HepG2 (cell line): ENCODE data around the gene ZNF653. TPM values are rescaled to one million over a fixed set of nuclear protein-coding genes. Genes with fewer than 3 reads are reported as not detected.

Source experiments
- ARNT ChIP-seq: fragments of 450-650 bp; IDR thresholded peaks from 2 replicates; pipeline ENCODE4 v1.6.1; 2017
- ATF7 ChIP-seq, 2 experiments: fragments of 450-650 bp in 1 of 2; sonication (generic) in 1 of 2; formaldehyde crosslinking in 1 of 2; IDR thresholded peaks; 2 replicates each; pipeline versions ENCODE4 v1.4.0 to v1.6.1; 2016 to 2020; ENCODE audit warnings: antibody characterized with exemption in 1 of 2, mild to moderate bottlenecking in 1 of 2, missing genetic modification reagents in 1 of 2
- ATF7-NPFF ChIP-seq: sonication (generic); formaldehyde crosslinking; IDR thresholded peaks from 2 replicates; pipeline ENCODE4 v1.8.1; 2023; ENCODE audit warnings: mild to moderate bottlenecking, low read depth, missing genetic modification reagents, moderate library complexity
- CCDC6 ChIP-seq: sonication (generic); formaldehyde crosslinking; IDR thresholded peaks from 2 replicates; pipeline ENCODE4 v1.8.1; 2022; ENCODE audit warnings: mild to moderate bottlenecking, missing genetic modification reagents, moderate library complexity
- CEBPB ChIP-seq: IDR thresholded peaks from 2 replicates; pipeline ENCODE4 v1.6.1; 2011; ENCODE audit warnings: low read depth, low read length, improper control_type of control experiment, borderline replicate concordance
- GABPA ChIP-seq, 2 experiments: IDR thresholded peaks; 2 replicates each; pipeline ENCODE4 v1.6.1; 2011 to 2016; ENCODE audit warnings: low read depth in 2 of 2, low read length in 1 of 2, missing biosample characterization in 1 of 2, missing genetic modification characterization in 1 of 2
- MED8 ChIP-seq: sonication (generic); formaldehyde crosslinking; IDR thresholded peaks from 2 replicates; pipeline ENCODE4 v1.8.1; 2023; ENCODE audit warnings: mild to moderate bottlenecking, missing genetic modification reagents; ENCODE audit not compliant: insufficient replicate concordance
- SNAI1 ChIP-seq: sonication (generic); formaldehyde crosslinking; IDR thresholded peaks from 2 replicates; pipeline ENCODE4 v1.5.0; 2020; ENCODE audit warnings: mild to moderate bottlenecking, missing genetic modification reagents, borderline replicate concordance
- SP5 ChIP-seq: IDR thresholded peaks from 2 replicates; pipeline ENCODE4 v1.6.1; 2016; ENCODE audit warnings: low read depth, borderline replicate concordance
- TMF1 ChIP-seq: sonication (generic); formaldehyde crosslinking; IDR thresholded peaks from 2 replicates; pipeline ENCODE4 v1.8.1; 2022; ENCODE audit warnings: low read depth, missing genetic modification reagents
- WIZ ChIP-seq: sonication (generic); formaldehyde crosslinking; IDR thresholded peaks from 2 replicates; pipeline ENCODE4 v1.5.1; 2020; ENCODE audit warnings: mild to moderate bottlenecking, missing genetic modification reagents
- ZFP1 ChIP-seq: IDR thresholded peaks from 2 replicates; pipeline ENCODE4 v1.6.1; 2016
- ZNF251 ChIP-seq: sonication (generic); formaldehyde crosslinking; IDR thresholded peaks from 2 replicates; pipeline ENCODE4 v1.9.0; 2021; ENCODE audit warnings: mild to moderate bottlenecking, missing genetic modification reagents
- ZNF776 ChIP-seq: sonication (generic); formaldehyde crosslinking; IDR thresholded peaks from 2 replicates; pipeline ENCODE4 v1.4.0; 2020; ENCODE audit warnings: mild to moderate bottlenecking, missing genetic modification reagents
- polyA plus RNA-seq, 8 experiments: library from polyadenylated mRNA; depleted of rRNA in 3 of 8; stranded (reverse) in 7 of 8; unstranded in 1 of 8; fragments of >200 nt; fragmentation: Illumina TruSeq in 4 of 8; extraction: Trizol in 4 of 8; gene quantifications; 2 replicates each; pipeline versions ENCODE4 v1.2.1 to v1.2.3, GENCODE V29; 2011 to 2016; ENCODE audit warnings: low read depth in 4 of 8, missing spikeins in 1 of 8, mixed read lengths in 1 of 8; ENCODE audit not compliant: insufficient read depth in 1 of 8
- total RNA-seq, 5 experiments: library from RNA; depleted of rRNA; stranded (reverse); fragments of >200 nt; fragmentation: Illumina TruSeq; extraction: Trizol; gene quantifications; 2 replicates each; pipeline ENCODE4 v1.2.3, GENCODE V29; 2016; ENCODE audit warnings: low read depth in 1 of 5
- TF ChIP-seq, protein P1 (sequence below): sonication (generic); formaldehyde crosslinking; IDR thresholded peaks from 2 replicates; pipeline ENCODE4 v1.4.0; 2020; ENCODE audit warnings: missing genetic modification reagents, borderline replicate concordance
- TF ChIP-seq, protein P2 (sequence below): IDR thresholded peaks from 2 replicates; pipeline ENCODE4 v1.6.1; 2016
- TF ChIP-seq, protein P3 (sequence below): sonication (generic); formaldehyde crosslinking; IDR thresholded peaks from 2 replicates; pipeline ENCODE4 v1.4.0; 2020; ENCODE audit warnings: mild to moderate bottlenecking, missing genetic modification reagents
- TF ChIP-seq, protein P4 (sequence below): sonication (generic); formaldehyde crosslinking; IDR thresholded peaks from 2 replicates; pipeline ENCODE4 v1.8.1; 2023; ENCODE audit warnings: missing genetic modification reagents, mild to moderate bottlenecking, borderline replicate concordance
- TF ChIP-seq, protein P5 (sequence below): sonication (generic); formaldehyde crosslinking; IDR thresholded peaks from 2 replicates; pipeline ENCODE4 v1.4.0; 2020; ENCODE audit warnings: missing genetic modification reagents; ENCODE audit errors: not compliant biosample characterization
- TF ChIP-seq, protein P6 (sequence below): sonication (generic); formaldehyde crosslinking; IDR thresholded peaks from 2 replicates; pipeline ENCODE4 v1.9.0; 2022; ENCODE audit warnings: missing genetic modification reagents, mild to moderate bottlenecking, borderline replicate concordance

Gene ZNF653
- total and polyA plus RNA-seq, 2 of the 13 experiments (the other 11 are each of a cell fraction or from before 2014, with no cell fraction given) = 4.7 to 7.1 TPM

DNA sequence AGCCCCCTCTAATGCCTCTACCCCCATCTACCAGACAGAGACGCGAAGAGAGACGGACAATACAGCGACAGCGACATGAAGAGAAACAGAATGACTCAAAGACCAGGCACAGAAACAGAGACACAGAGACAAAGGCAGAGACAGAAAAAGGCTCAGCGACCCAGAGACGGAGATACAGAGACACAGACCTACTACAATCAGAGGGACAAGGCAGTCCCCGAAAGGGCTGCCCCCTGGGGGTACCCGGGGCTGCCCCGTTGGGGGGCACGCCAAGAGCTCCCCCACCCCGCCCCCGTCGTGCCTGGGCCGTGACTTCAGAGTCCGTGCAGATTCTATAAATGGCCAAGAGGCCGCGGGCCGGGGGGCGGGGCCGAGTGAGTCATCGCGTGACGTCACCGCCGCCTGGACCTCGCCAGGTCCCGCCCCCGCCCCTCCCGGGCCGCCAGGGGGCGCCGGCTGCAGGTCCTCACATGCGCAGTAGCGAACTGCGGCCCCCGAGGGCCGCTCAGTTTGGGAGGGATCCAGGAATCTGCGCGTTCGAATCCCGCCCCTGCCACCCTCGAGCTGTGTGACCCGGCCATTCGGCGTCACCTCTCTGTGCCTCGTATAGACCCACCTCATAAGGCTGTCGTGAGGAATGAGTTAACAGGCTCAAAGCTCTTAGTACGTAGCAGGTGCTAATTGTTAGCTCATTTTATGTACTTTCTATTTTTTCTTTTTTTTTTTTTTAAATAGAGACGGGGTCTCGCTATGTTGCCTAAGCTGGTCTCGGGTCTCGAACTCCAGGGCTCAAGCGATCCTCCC, 30.4 kb upstream of the ZNF653 start (continued):
- TF ChIP-seq, protein P1, sequence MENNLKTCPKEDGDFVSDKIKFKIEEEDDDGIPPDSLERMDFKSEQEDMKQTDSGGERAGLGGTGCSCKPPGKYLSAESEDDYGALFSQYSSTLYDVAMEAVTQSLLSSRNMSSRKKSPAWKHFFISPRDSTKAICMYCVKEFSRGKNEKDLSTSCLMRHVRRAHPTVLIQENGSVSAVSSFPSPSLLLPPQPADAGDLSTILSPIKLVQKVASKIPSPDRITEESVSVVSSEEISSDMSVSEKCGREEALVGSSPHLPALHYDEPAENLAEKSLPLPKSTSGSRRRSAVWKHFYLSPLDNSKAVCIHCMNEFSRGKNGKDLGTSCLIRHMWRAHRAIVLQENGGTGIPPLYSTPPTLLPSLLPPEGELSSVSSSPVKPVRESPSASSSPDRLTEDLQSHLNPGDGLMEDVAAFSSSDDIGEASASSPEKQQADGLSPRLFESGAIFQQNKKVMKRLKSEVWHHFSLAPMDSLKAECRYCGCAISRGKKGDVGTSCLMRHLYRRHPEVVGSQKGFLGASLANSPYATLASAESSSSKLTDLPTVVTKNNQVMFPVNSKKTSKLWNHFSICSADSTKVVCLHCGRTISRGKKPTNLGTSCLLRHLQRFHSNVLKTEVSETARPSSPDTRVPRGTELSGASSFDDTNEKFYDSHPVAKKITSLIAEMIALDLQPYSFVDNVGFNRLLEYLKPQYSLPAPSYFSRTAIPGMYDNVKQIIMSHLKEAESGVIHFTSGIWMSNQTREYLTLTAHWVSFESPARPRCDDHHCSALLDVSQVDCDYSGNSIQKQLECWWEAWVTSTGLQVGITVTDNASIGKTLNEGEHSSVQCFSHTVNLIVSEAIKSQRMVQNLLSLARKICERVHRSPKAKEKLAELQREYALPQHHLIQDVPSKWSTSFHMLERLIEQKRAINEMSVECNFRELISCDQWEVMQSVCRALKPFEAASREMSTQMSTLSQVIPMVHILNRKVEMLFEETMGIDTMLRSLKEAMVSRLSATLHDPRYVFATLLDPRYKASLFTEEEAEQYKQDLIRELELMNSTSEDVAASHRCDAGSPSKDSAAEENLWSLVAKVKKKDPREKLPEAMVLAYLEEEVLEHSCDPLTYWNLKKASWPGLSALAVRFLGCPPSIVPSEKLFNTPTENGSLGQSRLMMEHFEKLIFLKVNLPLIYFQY (CRISPR knock-in tag) = no peak
- TF ChIP-seq CCDC6 (CRISPR knock-in tag) (no peak), ZFP1 (CRISPR knock-in tag) (no peak), GABPA (IDR thresholded peaks at IDR 0.05; ENCODE audit: low read depth, low read length) (no peak), GABPA (CRISPR knock-in tag; IDR thresholded peaks at IDR 0.05; ENCODE audit: low read depth) (no peak), ZNF251 (CRISPR knock-in tag) (no peak), SP5 (peak; percentile 59; the same call in 1 of the 2 replicates), ARNT (no peak), TMF1 (CRISPR knock-in tag) (no peak), MED8 (CRISPR knock-in tag) (no peak), ZNF776 (CRISPR knock-in tag) (no peak), ATF7-NPFF (no peak), SNAI1 (CRISPR knock-in tag) (no peak), WIZ (CRISPR knock-in tag) (no peak), CEBPB (no peak), ATF7 (IDR thresholded peaks at IDR 0.05) (peak; percentile 92), ATF7 (CRISPR knock-in tag; IDR thresholded peaks at IDR 0.05) (0 out of 2 replicates have a peak, but pooled peaks have one; percentile 43)
- TF ChIP-seq, protein P2, sequence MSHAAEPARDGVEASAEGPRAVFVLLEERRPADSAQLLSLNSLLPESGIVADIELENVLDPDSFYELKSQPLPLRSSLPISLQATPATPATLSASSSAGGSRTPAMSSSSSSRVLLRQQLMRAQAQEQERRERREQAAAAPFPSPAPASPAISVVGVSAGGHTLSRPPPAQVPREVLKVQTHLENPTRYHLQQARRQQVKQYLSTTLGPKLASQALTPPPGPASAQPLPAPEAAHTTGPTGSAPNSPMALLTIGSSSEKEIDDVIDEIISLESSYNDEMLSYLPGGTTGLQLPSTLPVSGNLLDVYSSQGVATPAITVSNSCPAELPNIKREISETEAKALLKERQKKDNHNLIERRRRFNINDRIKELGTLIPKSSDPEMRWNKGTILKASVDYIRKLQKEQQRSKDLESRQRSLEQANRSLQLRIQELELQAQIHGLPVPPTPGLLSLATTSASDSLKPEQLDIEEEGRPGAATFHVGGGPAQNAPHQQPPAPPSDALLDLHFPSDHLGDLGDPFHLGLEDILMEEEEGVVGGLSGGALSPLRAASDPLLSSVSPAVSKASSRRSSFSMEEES (CRISPR knock-in tag) = peak; percentile 16; the same call in 1 of the 2 replicates
- TF ChIP-seq, protein P3, sequence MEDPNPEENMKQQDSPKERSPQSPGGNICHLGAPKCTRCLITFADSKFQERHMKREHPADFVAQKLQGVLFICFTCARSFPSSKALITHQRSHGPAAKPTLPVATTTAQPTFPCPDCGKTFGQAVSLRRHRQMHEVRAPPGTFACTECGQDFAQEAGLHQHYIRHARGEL (CRISPR knock-in tag) = no peak
- TF ChIP-seq, protein P4, sequence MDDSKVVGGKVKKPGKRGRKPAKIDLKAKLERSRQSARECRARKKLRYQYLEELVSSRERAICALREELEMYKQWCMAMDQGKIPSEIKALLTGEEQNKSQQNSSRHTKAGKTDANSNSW = no peak
- TF ChIP-seq, protein P5, sequence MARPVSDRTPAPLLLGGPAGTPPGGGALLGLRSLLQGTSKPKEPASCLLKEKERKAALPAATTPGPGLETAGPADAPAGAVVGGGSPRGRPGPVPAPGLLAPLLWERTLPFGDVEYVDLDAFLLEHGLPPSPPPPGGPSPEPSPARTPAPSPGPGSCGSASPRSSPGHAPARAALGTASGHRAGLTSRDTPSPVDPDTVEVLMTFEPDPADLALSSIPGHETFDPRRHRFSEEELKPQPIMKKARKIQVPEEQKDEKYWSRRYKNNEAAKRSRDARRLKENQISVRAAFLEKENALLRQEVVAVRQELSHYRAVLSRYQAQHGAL (CRISPR knock-in tag) = no peak
- TF ChIP-seq, protein P6, sequence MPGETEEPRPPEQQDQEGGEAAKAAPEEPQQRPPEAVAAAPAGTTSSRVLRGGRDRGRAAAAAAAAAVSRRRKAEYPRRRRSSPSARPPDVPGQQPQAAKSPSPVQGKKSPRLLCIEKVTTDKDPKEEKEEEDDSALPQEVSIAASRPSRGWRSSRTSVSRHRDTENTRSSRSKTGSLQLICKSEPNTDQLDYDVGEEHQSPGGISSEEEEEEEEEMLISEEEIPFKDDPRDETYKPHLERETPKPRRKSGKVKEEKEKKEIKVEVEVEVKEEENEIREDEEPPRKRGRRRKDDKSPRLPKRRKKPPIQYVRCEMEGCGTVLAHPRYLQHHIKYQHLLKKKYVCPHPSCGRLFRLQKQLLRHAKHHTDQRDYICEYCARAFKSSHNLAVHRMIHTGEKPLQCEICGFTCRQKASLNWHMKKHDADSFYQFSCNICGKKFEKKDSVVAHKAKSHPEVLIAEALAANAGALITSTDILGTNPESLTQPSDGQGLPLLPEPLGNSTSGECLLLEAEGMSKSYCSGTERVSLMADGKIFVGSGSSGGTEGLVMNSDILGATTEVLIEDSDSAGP (CRISPR knock-in tag) = no peak; the same call in 1 of the 2 replicates
